ENCODE data around the gene PGM1.

- TF ChIP-seq POLR2AphosphoS5 (IDR thresholded peaks at IDR 0.05; ENCODE audit: low read depth, low read length) (no peak), SIN3A (IDR thresholded peaks at IDR 0.05; ENCODE audit: borderline replicate concordance, insufficient read depth, low read length) (no peak), TAF1 (IDR thresholded peaks at IDR 0.05; ENCODE audit: borderline replicate concordance, insufficient read depth, low read length) (no peak), REST (IDR thresholded peaks at IDR 0.05; ENCODE audit: insufficient read depth in 1 of 2, low read depth in 2 of 2, low read length in 2 of 2) (no peak)
Measured at GRCh38 chr1:63621075-63621474, 27.9 kb downstream of the PGM1 start.
